GM13977 (cell line): Measurements from ENCODE around the gene NHSL2.

Experiments
- DNase-seq: peaks from one replicate; pipeline ENCODE4 v3.0.0; 2012; ENCODE audit warnings: low spot score
- in situ Hi-C: fragments of 300-500 bp; cut with MboI; formaldehyde crosslinking; loops from one replicate; pipeline ENCODE4 v1.12.0; 2022; ENCODE audit warnings: low sequenced_read_pairs, low pct_unique_long_range_greater_than_20kb, mixed read lengths, inconsistent platforms; ENCODE audit not compliant: unreplicated experiment
- TF ChIP-seq, protein P1 (sequence below): IDR thresholded peaks from 2 replicates; pipeline ENCODE4 v1.5.1; 2012; ENCODE audit warnings: mild to moderate bottlenecking, control low read depth; ENCODE audit not compliant: insufficient read depth; ENCODE audit errors: extremely low read depth, missing control alignments

Gene NHSL2

DNA sequence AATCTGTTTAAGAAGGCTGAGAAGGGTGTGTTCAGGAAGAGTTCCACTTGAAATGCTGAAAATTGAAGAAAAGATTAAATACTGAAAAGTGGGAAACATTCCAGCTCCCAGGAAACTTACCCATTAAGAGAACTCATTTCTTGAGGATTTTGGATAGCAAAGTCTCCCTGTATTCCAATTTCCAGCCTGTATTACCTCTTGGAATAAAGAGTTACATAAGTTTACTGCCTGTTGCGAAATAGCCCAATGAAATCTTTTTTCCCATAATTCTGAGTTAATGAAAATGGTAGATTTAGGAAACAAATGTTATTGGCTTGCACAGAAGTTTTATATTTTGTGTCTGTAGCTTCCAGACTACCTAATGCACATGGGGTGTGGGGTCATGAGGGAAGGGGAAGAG is 12.0 kb downstream of the NHSL2 start:
- TF ChIP-seq, protein P1, sequence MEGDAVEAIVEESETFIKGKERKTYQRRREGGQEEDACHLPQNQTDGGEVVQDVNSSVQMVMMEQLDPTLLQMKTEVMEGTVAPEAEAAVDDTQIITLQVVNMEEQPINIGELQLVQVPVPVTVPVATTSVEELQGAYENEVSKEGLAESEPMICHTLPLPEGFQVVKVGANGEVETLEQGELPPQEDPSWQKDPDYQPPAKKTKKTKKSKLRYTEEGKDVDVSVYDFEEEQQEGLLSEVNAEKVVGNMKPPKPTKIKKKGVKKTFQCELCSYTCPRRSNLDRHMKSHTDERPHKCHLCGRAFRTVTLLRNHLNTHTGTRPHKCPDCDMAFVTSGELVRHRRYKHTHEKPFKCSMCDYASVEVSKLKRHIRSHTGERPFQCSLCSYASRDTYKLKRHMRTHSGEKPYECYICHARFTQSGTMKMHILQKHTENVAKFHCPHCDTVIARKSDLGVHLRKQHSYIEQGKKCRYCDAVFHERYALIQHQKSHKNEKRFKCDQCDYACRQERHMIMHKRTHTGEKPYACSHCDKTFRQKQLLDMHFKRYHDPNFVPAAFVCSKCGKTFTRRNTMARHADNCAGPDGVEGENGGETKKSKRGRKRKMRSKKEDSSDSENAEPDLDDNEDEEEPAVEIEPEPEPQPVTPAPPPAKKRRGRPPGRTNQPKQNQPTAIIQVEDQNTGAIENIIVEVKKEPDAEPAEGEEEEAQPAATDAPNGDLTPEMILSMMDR: no peak
- in situ Hi-C loops: no loop called here
- no peak for DNase-seq

GRCh38 chrX:71923516-71923915 is 12.9 kb downstream of the NHSL2 start:
- in situ Hi-C loops: no loop called here
- no peak for DNase-seq
- TF ChIP-seq, protein P1: no peak

DNA sequence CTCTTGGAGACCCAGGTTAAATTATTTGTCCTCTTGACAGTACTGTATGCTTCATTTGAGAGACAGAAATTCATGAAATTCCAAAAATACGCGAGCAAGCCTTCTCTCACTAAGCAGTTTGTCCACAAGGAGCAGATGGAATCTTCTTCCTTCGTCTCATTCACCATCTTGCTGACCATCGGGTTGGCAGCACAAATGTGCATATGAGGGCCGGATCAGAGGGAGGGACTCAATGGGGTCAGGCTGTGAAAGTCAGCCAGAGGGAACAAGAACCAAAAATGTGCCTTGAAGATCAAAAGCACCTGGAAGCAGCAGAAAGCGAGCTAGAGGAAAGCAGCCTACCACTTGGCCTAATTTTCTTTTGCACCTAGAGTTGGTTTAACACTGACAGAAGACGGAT is 16.4 kb downstream of the NHSL2 start:
- in situ Hi-C loops: no loop called here
- TF ChIP-seq, protein P1: no peak
- no peak for DNase-seq

- DNase-seq: no peak
- TF ChIP-seq, protein P1: no peak
- in situ Hi-C loops: no loop called here
Observed at GRCh38 chrX:71928856-71929255, 18.2 kb downstream of the NHSL2 start.

DNA sequence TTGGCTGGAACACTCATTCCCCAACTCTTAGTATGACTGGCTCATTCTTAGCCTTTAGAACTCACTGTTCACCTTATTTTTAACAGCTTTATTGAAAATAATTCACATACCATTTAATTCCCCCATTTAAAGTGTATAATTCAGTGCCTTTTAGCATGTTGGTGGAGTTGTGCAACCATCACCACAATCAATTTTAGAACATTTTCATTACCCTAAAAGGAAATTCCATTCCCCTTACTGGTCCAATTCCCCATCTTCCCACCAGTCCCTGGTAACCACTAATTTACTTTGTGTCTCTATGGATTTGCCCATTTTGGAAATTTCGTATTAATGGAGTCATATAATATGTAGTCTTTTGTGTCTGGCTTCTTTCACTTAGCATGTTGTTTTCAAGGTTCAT is 19.7 kb downstream of the NHSL2 start:
- TF ChIP-seq, protein P1: no peak
- no peak for DNase-seq
- in situ Hi-C loops: no loop called here

GRCh38 chrX:71935476-71935875 is 24.8 kb downstream of the NHSL2 start:
- TF ChIP-seq, protein P1: no peak
- in situ Hi-C loops: no loop called here
- no peak for DNase-seq

GRCh38 chrX:71936632-71937031 is 26.0 kb downstream of the NHSL2 start:
- in situ Hi-C loops: no loop called here
- DNase-seq: no peak
- TF ChIP-seq, protein P1: no peak
